ENCODE results near the gene PIP5K1B.

GRCh38 chr9:68851657-68852056 lies 146.6 kb downstream of the PIP5K1B start:
- no peak for TF ChIP-seq POLR2AphosphoS5 (IDR thresholded peaks at IDR 0.05)
- TF ChIP-seq, protein P1, sequence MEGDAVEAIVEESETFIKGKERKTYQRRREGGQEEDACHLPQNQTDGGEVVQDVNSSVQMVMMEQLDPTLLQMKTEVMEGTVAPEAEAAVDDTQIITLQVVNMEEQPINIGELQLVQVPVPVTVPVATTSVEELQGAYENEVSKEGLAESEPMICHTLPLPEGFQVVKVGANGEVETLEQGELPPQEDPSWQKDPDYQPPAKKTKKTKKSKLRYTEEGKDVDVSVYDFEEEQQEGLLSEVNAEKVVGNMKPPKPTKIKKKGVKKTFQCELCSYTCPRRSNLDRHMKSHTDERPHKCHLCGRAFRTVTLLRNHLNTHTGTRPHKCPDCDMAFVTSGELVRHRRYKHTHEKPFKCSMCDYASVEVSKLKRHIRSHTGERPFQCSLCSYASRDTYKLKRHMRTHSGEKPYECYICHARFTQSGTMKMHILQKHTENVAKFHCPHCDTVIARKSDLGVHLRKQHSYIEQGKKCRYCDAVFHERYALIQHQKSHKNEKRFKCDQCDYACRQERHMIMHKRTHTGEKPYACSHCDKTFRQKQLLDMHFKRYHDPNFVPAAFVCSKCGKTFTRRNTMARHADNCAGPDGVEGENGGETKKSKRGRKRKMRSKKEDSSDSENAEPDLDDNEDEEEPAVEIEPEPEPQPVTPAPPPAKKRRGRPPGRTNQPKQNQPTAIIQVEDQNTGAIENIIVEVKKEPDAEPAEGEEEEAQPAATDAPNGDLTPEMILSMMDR (IDR thresholded peaks at IDR 0.05) = no peak
